GM23248 (cell line): ENCODE results near the gene PLXND1. TPM values are rescaled to one million over a fixed set of nuclear protein-coding genes. Genes with fewer than 3 reads are reported as not detected.

Experiments used
- DNase-seq: peaks from one replicate; pipeline ENCODE4 v3.0.0-alpha.2; 2015
- H2AFZ ChIP-seq: fragments of 200-600 bp; sonication (generic); 2 replicates; pipeline ENCODE4 v1.6.1; 2016; ENCODE audit warnings: antibody characterized with exemption
- H3F3A ChIP-seq: fragments of 200-600 bp; sonication (generic); 2 replicates; pipeline ENCODE4 v1.6.1; 2016; ENCODE audit warnings: mild to moderate bottlenecking, antibody characterized with exemption, mixed run types; ENCODE audit not compliant: insufficient read depth
- H3K27ac ChIP-seq: fragments of 200-600 bp; sonication (generic); 2 replicates; pipeline ENCODE4 v1.5.1; 2016; ENCODE audit warnings: mild to moderate bottlenecking
- H3K27me3 ChIP-seq: fragments of 200-600 bp; sonication (generic); replicated peaks from 2 replicates; pipeline ENCODE4 v1.6.1; 2016; ENCODE audit warnings: mild to moderate bottlenecking; ENCODE audit not compliant: insufficient read depth
- H3K36me3 ChIP-seq: fragments of 200-600 bp; sonication (generic); 2 replicates; pipeline ENCODE4 v1.6.1; 2016; ENCODE audit warnings: low read depth, mild to moderate bottlenecking
- H3K4me1 ChIP-seq: fragments of 200-600 bp; sonication (generic); 2 replicates; pipeline ENCODE4 v1.6.1; 2016; ENCODE audit warnings: mild to moderate bottlenecking; ENCODE audit not compliant: insufficient read depth
- H3K4me2 ChIP-seq: fragments of 200-600 bp; sonication (generic); one replicate; pipeline ENCODE4 v1.6.1; 2016; ENCODE audit warnings: mild to moderate bottlenecking; ENCODE audit not compliant: unreplicated experiment
- H3K4me3 ChIP-seq: fragments of 200-600 bp; sonication (generic); 2 replicates; pipeline ENCODE4 v1.5.1; 2016; ENCODE audit warnings: mild to moderate bottlenecking
- H3K79me2 ChIP-seq: fragments of 200-600 bp; sonication (generic); 2 replicates; pipeline ENCODE4 v1.6.1; 2016; ENCODE audit warnings: mild to moderate bottlenecking; ENCODE audit not compliant: insufficient read depth
- H3K9ac ChIP-seq: fragments of 200-600 bp; sonication (generic); 2 replicates; pipeline ENCODE4 v1.6.1; 2016; ENCODE audit warnings: mild to moderate bottlenecking
- H3K9me2 ChIP-seq: fragments of 200-600 bp; sonication (generic); 2 replicates; pipeline ENCODE4 v1.6.1; 2016; ENCODE audit warnings: mixed run types, mild to moderate bottlenecking, moderate library complexity; ENCODE audit not compliant: insufficient read depth
- H3K9me3 ChIP-seq: fragments of 200-600 bp; sonication (generic); one replicate; pipeline ENCODE4 v1.6.1; 2017; ENCODE audit warnings: low read depth
- H4K20me1 ChIP-seq: fragments of 200-600 bp; sonication (generic); 2 replicates; pipeline ENCODE4 v1.6.0; 2016; ENCODE audit not compliant: insufficient read depth
- EZH2 ChIP-seq: fragments of 200-600 bp; sonication (generic); IDR thresholded peaks from 2 replicates; pipeline ENCODE4 v1.6.1; 2018; ENCODE audit warnings: antibody characterized with exemption, mild to moderate bottlenecking; ENCODE audit not compliant: insufficient read depth, poor library complexity, severe bottlenecking
- EZH2phosphoT487 ChIP-seq: fragments of 200-600 bp; sonication (generic); IDR thresholded peaks from 2 replicates; pipeline ENCODE4 v1.6.1; 2018; ENCODE audit warnings: antibody characterized with exemption, moderate library complexity, mild to moderate bottlenecking, low read depth; ENCODE audit not compliant: insufficient read depth
- whole genome bisulfite sequencing, 2 experiments: methylation state at CpG; one replicate each; pipeline ENCODE4 v1.1.6; 2015 to 2017; ENCODE audit warnings: low lambda C conversion rate in 2 of 2, low coverage in 1 of 2; ENCODE audit errors: missing lambda C conversion rate in 2 of 2; 5-methylcytosine and 5-hydroxymethylcytosine counted together
- in situ Hi-C: fragments of 300-500 bp; cut with MboI; formaldehyde crosslinking; loops from 2 replicates; pipeline ENCODE4 v1.15.0; 2020
- polyA plus RNA-seq: library from polyadenylated mRNA; unstranded; fragments of >200 nt; fragmentation: Nextera tagmentation; extraction: Ambion mirVana; gene quantifications from 2 replicates; pipeline ENCODE4 v1.2.1, GENCODE V29; 2016
- total RNA-seq: library from RNA; depleted of rRNA; stranded (reverse); fragments of >200 nt; shearing (Covaris generic); gene quantifications from 2 replicates; pipeline ENCODE4 v1.2.3, GENCODE V29; 2014

PLXND1 gene
- total and polyA plus RNA-seq, 2 experiments from 2014 or later, result 37.4 to 83.0 TPM

- H4K20me1 ChIP-seq, result no peaks in the 10 kb centered on the region
Measured at GRCh38 chr3:129603991-129604749, 2.3 kb downstream of the PLXND1 start.

DNA sequence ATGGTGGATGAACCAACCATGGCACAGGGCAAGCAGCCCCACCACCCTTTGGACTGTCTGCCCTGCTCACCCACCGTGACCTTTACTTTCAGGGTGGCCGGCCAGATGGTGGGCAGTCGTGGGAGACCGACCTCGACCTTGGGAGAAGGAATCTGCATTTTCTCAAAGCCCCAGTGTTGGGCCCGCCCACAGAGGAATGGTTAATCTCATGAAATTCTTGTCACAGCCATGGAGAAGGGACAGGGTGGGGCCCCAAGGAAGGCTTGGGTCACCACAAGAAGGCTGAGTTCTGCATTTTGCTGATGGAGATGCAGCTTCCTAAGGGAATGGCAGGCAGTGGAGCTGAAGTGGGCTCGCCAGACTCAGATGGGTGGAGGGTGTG, 2.9 kb downstream of the PLXND1 start:
- H3K36me3 ChIP-seq, result no peaks in the 10 kb centered on the region
- H3K27me3 ChIP-seq, result no peaks in the 10 kb centered on the region
- peak overlapping the region; percentile 72 for H3K4me3 ChIP-seq
- peaks cover 47% of the 10 kb centered on the region for H3K4me1 ChIP-seq
- TF ChIP-seq EZH2phosphoT487 (no peak), EZH2 (no peak)
- H3K27ac ChIP-seq, result peak overlapping the region; percentile 83
- peak overlapping the region; percentile 79 for H3K4me2 ChIP-seq
- no peaks in the 10 kb centered on the region for H4K20me1 ChIP-seq
- H3K9me2 ChIP-seq, result no peaks in the 10 kb centered on the region
- in situ Hi-C loops, result loop anchor here (10.0 kb wide), 1 partner anchor 109 kb away; no protein-coding TSS in a partner anchor
- H3K79me2 ChIP-seq, result peaks cover 72% of the 10 kb centered on the region
- no peaks in the 10 kb centered on the region for H3K9me3 ChIP-seq
- DNase-seq, result peak; percentile 55
- H2AFZ ChIP-seq, result no peak overlapping the region
- H3F3A ChIP-seq, result peaks cover 30% of the 10 kb centered on the region
- 28 to 35% methylated on average over 7 of the region's 7 CpGs for WGBS, 2 experiments
- peak overlapping the region; percentile 80 for H3K9ac ChIP-seq

More at GRCh38 chr3:129603991-129604749, 2.3 kb downstream of the PLXND1 start:
- peak overlapping the region; percentile 80 for H3K9ac ChIP-seq
- peak overlapping the region; percentile 79 for H3K4me2 ChIP-seq
- H3K4me3 ChIP-seq, result peak overlapping the region; percentile 72
- H3K27ac ChIP-seq, result peak overlapping the region; percentile 83
- peak; percentile 23 for DNase-seq
- no peaks in the 10 kb centered on the region for H3K27me3 ChIP-seq
- peaks cover 41% of the 10 kb centered on the region for H3K4me1 ChIP-seq
- no peak overlapping the region for H2AFZ ChIP-seq
- WGBS, 2 experiments, result 58 to 59% methylated on average over 8 of the region's 8 CpGs
- H3F3A ChIP-seq, result peaks cover 29% of the 10 kb centered on the region
- no peak for TF ChIP-seq EZH2
- no peak for TF ChIP-seq EZH2phosphoT487
- no peaks in the 10 kb centered on the region for H3K9me3 ChIP-seq
- peaks cover 66% of the 10 kb centered on the region for H3K79me2 ChIP-seq
- in situ Hi-C loops, result loop anchor here (10.0 kb wide), 1 partner anchor 109 kb away; no protein-coding TSS in a partner anchor
- no peaks in the 10 kb centered on the region for H3K36me3 ChIP-seq
- H3K9me2 ChIP-seq, result no peaks in the 10 kb centered on the region

- H3F3A ChIP-seq, result peaks cover 30% of the 10 kb centered on the region
- peak overlapping the region; percentile 72 for H3K4me3 ChIP-seq
- peak overlapping the region; percentile 80 for H3K9ac ChIP-seq
- peak; percentile 96 for DNase-seq
- TF ChIP-seq EZH2phosphoT487 (no peak), EZH2 (no peak)
- 36 to 43% methylated on average over 15 of the region's 15 CpGs for WGBS, 2 experiments
- no peaks in the 10 kb centered on the region for H3K9me2 ChIP-seq
- no peaks in the 10 kb centered on the region for H4K20me1 ChIP-seq
- no peaks in the 10 kb centered on the region for H3K36me3 ChIP-seq
- peaks cover 52% of the 10 kb centered on the region for H3K4me1 ChIP-seq
- H3K4me2 ChIP-seq, result peak overlapping the region; percentile 79
- H3K27ac ChIP-seq, result peak overlapping the region; percentile 83
- no peak overlapping the region for H2AFZ ChIP-seq
- H3K27me3 ChIP-seq, result no peaks in the 10 kb centered on the region
- no peaks in the 10 kb centered on the region for H3K9me3 ChIP-seq
- in situ Hi-C loops, result loop anchor here (10.0 kb wide), 1 partner anchor 108 kb away; no protein-coding TSS in a partner anchor
- H3K79me2 ChIP-seq, result peaks cover 78% of the 10 kb centered on the region
Measured at GRCh38 chr3:129602730-129603560, 3.5 kb downstream of the PLXND1 start.

DNA sequence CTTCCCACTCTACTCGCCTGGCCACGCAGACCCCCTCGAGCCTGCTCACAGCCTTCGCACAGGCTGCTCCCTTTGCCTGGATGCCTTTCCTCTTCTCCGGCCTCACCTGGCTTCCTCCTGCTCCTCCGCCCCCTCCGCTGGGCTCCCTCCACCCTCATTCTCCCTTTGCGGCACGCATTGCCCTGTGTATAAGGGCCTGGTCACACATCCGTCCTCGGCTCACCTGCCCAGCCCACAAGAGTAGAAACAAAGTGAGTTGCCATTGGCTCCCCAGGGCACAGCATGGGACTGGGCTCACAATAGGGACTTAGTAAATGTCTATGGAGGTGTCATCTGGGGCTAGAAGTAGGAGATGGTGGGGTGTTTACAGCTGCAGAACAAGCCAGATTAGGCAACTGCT, 4.2 kb downstream of the PLXND1 start:
- 78 to 79% methylated on average over 10 to 11 of the region's 11 CpGs for WGBS, 2 experiments

More for the DNA sequence above, 4.2 kb downstream of the PLXND1 start:
- Histone ChIP-seq H3F3A (peaks cover 30% of the 10 kb centered on the region), H3K27ac (0 out of 2 replicates have a peak overlapping the region, but pooled peaks have one; percentile 83), H3K79me2 (peaks cover 84% of the 10 kb centered on the region), H4K20me1 (no peaks in the 10 kb centered on the region), H3K27me3 (no peaks in the 10 kb centered on the region), H3K9me2 (no peaks in the 10 kb centered on the region), H3K9me3 (no peaks in the 10 kb centered on the region), H3K36me3 (no peaks in the 10 kb centered on the region), H3K4me2 (no peak overlapping the region), H3K4me1 (peaks cover 52% of the 10 kb centered on the region), H3K4me3 (no peak overlapping the region), H2AFZ (no peak overlapping the region), H3K9ac (peak overlapping the region; percentile 80; the same call in 1 of the 2 replicates)
- in situ Hi-C loops, result loop anchor here (10.0 kb wide), 1 partner anchor 108 kb away; no protein-coding TSS in a partner anchor
- no peak for TF ChIP-seq EZH2
- no peak for TF ChIP-seq EZH2phosphoT487
- DNase-seq, result no peak
